Astrocyte (in vitro differentiated cells and primary cell): Measurements from ENCODE around the gene ARID3B. TPM values are rescaled to one million over a fixed set of nuclear protein-coding genes. Genes with fewer than 3 reads are reported as not detected.
A peak's percentile ranks its signal among the peaks of the same experiment; 100 is the strongest.

Experiments
- DNase-seq: peaks from one replicate; pipeline ENCODE4 v3.0.0-alpha.2; 2010; ENCODE audit warnings: low read depth
- FAIRE-seq: peaks from 2 replicates; lab custom pipeline; 2011; peaks lifted over from hg19 to GRCh38; lab: Jason Lieb, UNC
- H2AFZ ChIP-seq: 2 replicates; pipeline ENCODE4 v1.6.0; 2012; ENCODE audit warnings: low read depth, low read length, inconsistent platforms
- H3K27ac ChIP-seq: 2 replicates; pipeline ENCODE4 v1.5.1; 2011; ENCODE audit warnings: low read depth, low read length, inconsistent platforms
- H3K27me3 ChIP-seq: 2 replicates; pipeline ENCODE4 v1.6.0; 2011; ENCODE audit warnings: low read length, inconsistent platforms; ENCODE audit not compliant: insufficient read depth
- H3K36me3 ChIP-seq: 2 replicates; pipeline ENCODE4 v1.5.1; 2011; ENCODE audit warnings: low read length, inconsistent platforms; ENCODE audit not compliant: insufficient read depth
- H3K4me1 ChIP-seq: 2 replicates; pipeline ENCODE4 v1.5.1; 2011; ENCODE audit warnings: low read length, inconsistent platforms; ENCODE audit not compliant: insufficient read depth
- H3K4me2 ChIP-seq: 2 replicates; pipeline ENCODE4 v1.6.0; 2012; ENCODE audit warnings: low read length, inconsistent platforms
- H3K4me3 ChIP-seq: 2 replicates; pipeline ENCODE4 v1.5.1; 2011; ENCODE audit warnings: low read depth, mild to moderate bottlenecking, low read length, inconsistent platforms; ENCODE audit not compliant: insufficient read depth
- H3K79me2 ChIP-seq: 2 replicates; pipeline ENCODE4 v1.6.0; 2012; ENCODE audit warnings: mild to moderate bottlenecking, low read length, inconsistent platforms; ENCODE audit not compliant: insufficient read depth
- H3K9ac ChIP-seq: 2 replicates; pipeline ENCODE4 v1.6.0; 2012; ENCODE audit warnings: mild to moderate bottlenecking, low read length, inconsistent platforms
- H3K9me3 ChIP-seq: 2 replicates; pipeline ENCODE4 v1.5.1; 2012; ENCODE audit warnings: low read depth, mild to moderate bottlenecking, low read length, inconsistent platforms; ENCODE audit not compliant: insufficient read depth
- H4K20me1 ChIP-seq: 2 replicates; pipeline ENCODE4 v1.6.0; 2012; ENCODE audit warnings: low read length, inconsistent platforms; ENCODE audit not compliant: insufficient read depth
- H3K27ac Mint-ChIP-seq: one replicate; pipeline ENCODE4 v1.8.0; 2021; ENCODE audit warnings: mild to moderate bottlenecking, mixed read lengths; ENCODE audit not compliant: unreplicated experiment
- H3K27me3 Mint-ChIP-seq: one replicate; pipeline ENCODE4 v1.8.0; 2021; ENCODE audit warnings: low read depth, mixed read lengths; ENCODE audit not compliant: unreplicated experiment
- H3K36me3 Mint-ChIP-seq: one replicate; pipeline ENCODE4 v1.8.0; 2021; ENCODE audit warnings: low read depth, mixed read lengths; ENCODE audit not compliant: unreplicated experiment
- H3K4me1 Mint-ChIP-seq: one replicate; pipeline ENCODE4 v1.8.0; 2021; ENCODE audit warnings: low read depth, mixed read lengths; ENCODE audit not compliant: unreplicated experiment
- H3K4me3 Mint-ChIP-seq: one replicate; pipeline ENCODE4 v1.8.0; 2021; ENCODE audit warnings: mild to moderate bottlenecking, moderate library complexity, mixed read lengths; ENCODE audit not compliant: unreplicated experiment
- H3K9me3 Mint-ChIP-seq: one replicate; pipeline ENCODE4 v1.8.0; 2021; ENCODE audit warnings: mild to moderate bottlenecking, mixed read lengths; ENCODE audit not compliant: unreplicated experiment
- EZH2 ChIP-seq: IDR thresholded peaks from 2 replicates; pipeline ENCODE4 v1.6.1; 2012; ENCODE audit warnings: mild to moderate bottlenecking, low read length, inconsistent platforms; ENCODE audit not compliant: insufficient read depth
- total RNA-seq: library from RNA; stranded (reverse); gene quantifications from 2 replicates; pipeline ENCODE4 v1.2.1, GENCODE V29; 2021
- TF ChIP-seq, protein P1 (sequence below): IDR thresholded peaks from 2 replicates; pipeline ENCODE4 v1.5.1; 2011; ENCODE audit warnings: low read depth, mild to moderate bottlenecking, inconsistent platforms, low read length, moderate library complexity; ENCODE audit not compliant: insufficient read depth

The ARID3B gene
- total RNA-seq, 1 donor from 2014 or later, result 18.5 TPM

GRCh38 chr15:74519311-74519710 is 21.7 kb upstream of the ARID3B start:
- Histone ChIP-seq H3K27me3 (no peaks in the 10 kb centered on the region), H3K79me2 (no peaks in the 10 kb centered on the region), H3K4me2 (peak overlapping the region; percentile 19), H3K9ac (no peak overlapping the region), H3K27ac (peak overlapping the region; percentile 44), H3K36me3 (no peaks in the 10 kb centered on the region), H4K20me1 (no peaks in the 10 kb centered on the region), H3K9me3 (no peaks in the 10 kb centered on the region), H3K4me3 (no peak overlapping the region), H2AFZ (no peak overlapping the region), H3K4me1 (peaks cover 4% of the 10 kb centered on the region)
- Mint-ChIP-seq H3K27me3 (peaks cover 4% of the 10 kb centered on the region), H3K4me3 (no peak overlapping the region), H3K9me3 (no peaks in the 10 kb centered on the region), H3K36me3 (no peaks in the 10 kb centered on the region), H3K4me1 (no peaks in the 10 kb centered on the region), H3K27ac (no peak overlapping the region)
- FAIRE-seq, result no peak
- peak; percentile 76 for DNase-seq
- TF ChIP-seq EZH2, result no peak
- TF ChIP-seq, protein P1, sequence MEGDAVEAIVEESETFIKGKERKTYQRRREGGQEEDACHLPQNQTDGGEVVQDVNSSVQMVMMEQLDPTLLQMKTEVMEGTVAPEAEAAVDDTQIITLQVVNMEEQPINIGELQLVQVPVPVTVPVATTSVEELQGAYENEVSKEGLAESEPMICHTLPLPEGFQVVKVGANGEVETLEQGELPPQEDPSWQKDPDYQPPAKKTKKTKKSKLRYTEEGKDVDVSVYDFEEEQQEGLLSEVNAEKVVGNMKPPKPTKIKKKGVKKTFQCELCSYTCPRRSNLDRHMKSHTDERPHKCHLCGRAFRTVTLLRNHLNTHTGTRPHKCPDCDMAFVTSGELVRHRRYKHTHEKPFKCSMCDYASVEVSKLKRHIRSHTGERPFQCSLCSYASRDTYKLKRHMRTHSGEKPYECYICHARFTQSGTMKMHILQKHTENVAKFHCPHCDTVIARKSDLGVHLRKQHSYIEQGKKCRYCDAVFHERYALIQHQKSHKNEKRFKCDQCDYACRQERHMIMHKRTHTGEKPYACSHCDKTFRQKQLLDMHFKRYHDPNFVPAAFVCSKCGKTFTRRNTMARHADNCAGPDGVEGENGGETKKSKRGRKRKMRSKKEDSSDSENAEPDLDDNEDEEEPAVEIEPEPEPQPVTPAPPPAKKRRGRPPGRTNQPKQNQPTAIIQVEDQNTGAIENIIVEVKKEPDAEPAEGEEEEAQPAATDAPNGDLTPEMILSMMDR, result no peak

DNA sequence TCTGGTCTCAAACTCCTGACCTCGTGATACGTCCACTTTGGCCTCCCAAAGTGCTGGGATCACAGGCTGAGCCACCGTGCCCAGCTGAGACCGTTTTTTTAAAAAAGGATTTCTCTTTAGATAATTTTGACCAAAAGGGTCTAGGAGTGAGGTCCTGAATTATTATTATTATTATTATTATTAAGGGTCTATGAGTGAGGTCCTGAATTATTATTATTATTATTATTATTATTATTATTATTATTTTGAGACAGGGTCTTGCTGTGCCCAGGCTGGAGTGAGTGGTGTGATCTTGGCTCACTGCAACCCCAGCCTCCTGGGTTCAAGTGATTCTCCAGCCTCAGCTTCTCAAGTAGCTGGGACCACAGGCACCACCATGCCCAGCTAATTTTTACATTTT is 20.6 kb upstream of the ARID3B start:
- Histone ChIP-seq H2AFZ (no peak overlapping the region), H3K27me3 (no peaks in the 10 kb centered on the region), H3K4me2 (no peak overlapping the region), H3K27ac (no peak overlapping the region), H3K9ac (no peak overlapping the region), H3K79me2 (no peaks in the 10 kb centered on the region), H3K4me1 (peaks cover 7% of the 10 kb centered on the region), H3K4me3 (no peak overlapping the region), H3K36me3 (no peaks in the 10 kb centered on the region), H4K20me1 (no peaks in the 10 kb centered on the region), H3K9me3 (no peaks in the 10 kb centered on the region)
- FAIRE-seq (no peak), DNase-seq (no peak)
- no peaks in the 10 kb centered on the region for H3K4me1 Mint-ChIP-seq
- H3K36me3 Mint-ChIP-seq, result no peaks in the 10 kb centered on the region
- no peak overlapping the region for H3K27ac Mint-ChIP-seq
- H3K27me3 Mint-ChIP-seq, result no peaks in the 10 kb centered on the region
- TF ChIP-seq, protein P1, result no peak
- no peak for TF ChIP-seq EZH2
- H3K9me3 Mint-ChIP-seq, result no peaks in the 10 kb centered on the region
- no peak overlapping the region for H3K4me3 Mint-ChIP-seq

- Histone ChIP-seq H3K4me3 (no peak overlapping the region), H4K20me1 (no peaks in the 10 kb centered on the region), H2AFZ (no peak overlapping the region), H3K9me3 (no peaks in the 10 kb centered on the region), H3K9ac (no peak overlapping the region), H3K4me1 (peaks cover 17% of the 10 kb centered on the region), H3K79me2 (no peaks in the 10 kb centered on the region), H3K27ac (no peak overlapping the region), H3K27me3 (no peaks in the 10 kb centered on the region), H3K4me2 (no peak overlapping the region), H3K36me3 (no peaks in the 10 kb centered on the region)
- Mint-ChIP-seq H3K4me3 (no peak overlapping the region), H3K4me1 (peaks cover 4% of the 10 kb centered on the region), H3K9me3 (no peaks in the 10 kb centered on the region), H3K36me3 (no peaks in the 10 kb centered on the region), H3K27me3 (no peaks in the 10 kb centered on the region), H3K27ac (no peak overlapping the region)
- TF ChIP-seq, protein P1, result no peak
- no peak for TF ChIP-seq EZH2
- DNase-seq (no peak), FAIRE-seq (no peak)
These were observed 17.0 kb upstream of the ARID3B start for GRCh38 chr15:74523982-74524381.
